HG03175 (cell line): Measurements from ENCODE around the gene AKAP8.
"Not testable (repeated sequence)": the region's sequence is repeated elsewhere in the genome, so short reads cannot be mapped to it uniquely, and the experiment has no call there.

Experiments
- ATAC-seq: cut with Tn5 transposase; IDR thresholded peaks from one replicate; pipeline ENCODE4 v1.9.1; 2021; ENCODE audit warnings: mild to moderate bottlenecking, moderate library complexity; ENCODE audit not compliant: unreplicated experiment

Gene AKAP8

DNA sequence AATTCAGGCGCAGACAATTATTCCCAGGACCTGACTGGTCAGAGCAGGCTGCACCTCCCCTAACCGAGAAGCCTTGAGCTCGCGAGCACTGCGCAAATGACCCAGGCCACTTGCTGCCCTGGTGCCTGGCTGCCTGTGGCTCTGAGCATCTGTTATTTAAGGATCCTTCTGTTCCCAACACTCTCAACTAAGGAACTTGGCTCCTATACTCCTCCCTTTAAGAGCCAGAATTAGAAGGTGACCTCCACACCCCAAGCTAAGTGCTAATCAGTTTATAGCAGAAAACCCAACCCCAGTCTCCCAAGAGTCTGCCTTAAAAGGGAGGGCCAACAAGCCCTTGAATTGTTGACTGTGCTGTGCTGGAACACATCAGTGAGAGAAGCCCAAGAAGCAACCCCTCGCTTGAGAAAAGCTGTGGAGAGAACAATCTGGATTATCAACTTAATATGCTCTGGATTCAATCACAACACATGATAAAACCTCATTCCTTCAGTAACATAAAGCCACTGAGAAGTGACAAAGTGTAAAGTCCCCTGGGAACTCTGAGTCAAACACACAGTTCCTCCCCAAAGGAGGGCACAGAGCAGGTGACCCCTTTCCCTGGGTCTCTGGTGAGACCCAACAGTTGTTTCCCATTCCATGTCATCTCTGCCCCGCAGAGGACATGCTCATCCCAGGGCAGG is 24.7 kb upstream of the AKAP8 start:
- ATAC-seq = no peak

DNA sequence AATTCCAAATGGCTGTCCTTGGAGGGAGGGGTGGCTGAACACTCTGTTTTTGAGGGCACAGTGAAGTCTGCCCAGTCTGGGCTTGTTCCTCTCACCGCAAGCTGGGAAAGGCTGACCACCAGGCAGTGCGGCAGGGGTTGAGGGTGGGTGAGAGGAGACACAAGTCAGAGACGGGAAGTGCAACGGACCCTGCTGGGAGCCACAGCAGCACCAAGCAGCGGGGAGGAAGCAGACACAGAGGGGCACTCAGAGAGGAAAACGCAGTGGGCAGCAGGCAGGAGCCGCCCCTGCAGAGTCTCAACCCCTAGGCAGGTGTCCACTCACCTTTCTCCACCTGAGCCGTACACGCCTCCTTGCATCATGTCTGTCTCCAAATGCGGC is 23.6 kb upstream of the AKAP8 start:
- no peak for ATAC-seq

DNA sequence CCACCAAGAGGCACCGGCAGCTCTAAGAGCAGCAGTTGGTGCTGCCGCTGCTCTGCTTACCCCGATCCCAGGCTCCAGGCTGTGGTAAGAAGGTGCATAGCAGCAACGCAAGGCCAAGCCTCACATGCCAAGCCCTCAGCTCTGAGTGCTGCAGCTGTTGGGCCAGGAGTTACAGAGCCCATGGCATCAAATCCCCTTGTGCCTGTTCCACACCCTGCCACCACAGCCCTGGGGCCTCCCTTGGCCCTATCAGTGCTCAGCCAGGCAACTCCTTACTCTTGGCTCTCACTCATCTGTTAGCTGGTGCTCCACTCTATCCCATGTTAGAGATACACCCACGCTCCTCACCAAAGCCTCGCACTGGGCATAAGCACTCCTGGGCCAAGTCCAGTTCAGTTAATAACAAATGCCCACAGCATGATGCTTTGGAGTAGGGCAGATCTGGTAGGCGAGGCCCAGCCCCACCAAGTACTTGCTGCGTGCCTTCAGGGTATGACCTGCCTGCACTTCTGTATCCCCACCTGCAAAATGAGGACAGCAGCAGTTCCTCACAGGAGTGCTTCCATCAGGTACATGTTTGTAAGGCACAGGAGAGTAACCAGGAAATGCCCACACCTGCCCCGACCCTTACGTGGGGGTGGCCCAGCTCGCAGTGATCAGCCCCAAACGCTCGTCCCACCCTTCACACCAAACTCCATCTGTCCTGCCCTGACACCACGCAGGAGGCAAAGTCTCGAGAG is 23.0 kb upstream of the AKAP8 start:
- no peak for ATAC-seq

DNA sequence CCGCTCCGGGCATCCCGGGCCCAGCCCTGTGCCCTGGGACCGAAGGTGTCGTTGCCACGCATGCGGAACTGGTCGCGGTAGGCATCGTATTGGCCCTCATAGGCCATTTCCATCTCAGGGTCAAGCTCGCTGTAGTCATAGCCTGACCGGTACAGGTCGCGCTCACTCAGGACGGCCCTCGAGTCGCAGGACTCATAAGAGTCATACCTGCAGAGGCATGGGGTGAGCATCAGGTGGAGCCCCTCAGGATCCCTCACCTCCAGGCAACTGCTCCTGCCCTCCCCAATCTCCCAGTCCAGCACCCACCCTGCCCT is 21.8 kb upstream of the AKAP8 start:
- ATAC-seq = no peak

DNA sequence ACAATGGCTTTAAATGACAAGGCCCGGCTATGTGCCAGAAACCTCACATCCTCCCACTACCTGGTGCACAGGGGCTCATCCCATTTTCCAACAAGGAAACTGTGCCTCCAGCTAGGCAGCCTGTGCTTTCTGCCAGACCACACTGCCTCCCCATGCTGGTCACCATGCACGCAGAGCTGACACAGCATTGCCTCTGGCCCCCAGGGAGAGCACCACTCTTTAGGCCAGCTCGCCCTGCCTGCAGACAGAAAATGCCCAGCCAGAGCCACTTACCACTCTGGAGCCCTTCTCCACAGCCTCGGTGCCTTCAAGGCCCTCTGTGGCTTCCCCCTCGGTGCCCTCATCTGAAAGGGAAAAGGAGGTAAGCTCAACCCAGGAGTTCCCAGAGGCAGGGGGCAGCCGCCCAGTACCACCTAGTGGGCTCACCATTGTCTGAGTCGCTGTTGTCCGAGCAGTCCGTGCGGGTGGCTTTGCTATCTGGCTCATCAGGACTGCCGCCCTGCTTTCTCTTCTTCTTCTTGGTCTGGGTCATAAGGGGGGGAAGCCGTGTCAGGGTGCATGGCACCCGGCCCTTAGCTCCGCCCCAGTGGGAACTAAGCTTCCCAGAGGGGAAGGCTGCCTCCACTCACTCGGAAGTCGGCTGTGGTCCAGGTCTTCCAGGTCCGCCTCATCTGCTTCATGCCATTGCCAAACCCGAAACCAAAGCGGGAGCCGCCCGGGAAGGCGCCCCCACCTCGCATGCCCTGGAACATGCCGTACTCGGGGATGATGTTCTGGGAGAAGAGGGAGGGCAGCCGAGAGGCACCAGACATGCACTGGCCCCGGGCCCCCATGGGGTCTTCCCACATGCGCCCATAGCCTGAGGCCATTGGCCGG is 21.2 kb upstream of the AKAP8 start:
- no peak for ATAC-seq

DNA sequence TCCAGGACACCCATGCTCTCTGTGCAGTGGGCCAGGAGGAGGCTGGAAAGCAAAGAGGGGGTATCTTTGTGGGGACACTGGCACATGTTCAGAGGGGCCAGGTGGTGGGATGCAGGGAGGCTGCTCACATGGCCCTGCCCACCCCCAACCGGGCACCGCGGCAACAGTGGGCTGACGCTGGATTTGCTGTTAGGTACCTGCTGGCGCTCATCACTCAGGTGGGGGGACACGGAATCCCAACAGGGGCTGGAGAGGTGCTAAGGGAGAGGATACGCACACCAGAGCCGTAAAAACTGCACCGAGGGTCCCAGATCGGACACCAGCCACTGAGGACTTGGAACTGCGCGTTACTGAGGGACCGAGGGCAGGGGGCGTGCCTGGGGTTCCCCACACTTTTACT is 20.0 kb upstream of the AKAP8 start:
- ATAC-seq = no peak

DNA sequence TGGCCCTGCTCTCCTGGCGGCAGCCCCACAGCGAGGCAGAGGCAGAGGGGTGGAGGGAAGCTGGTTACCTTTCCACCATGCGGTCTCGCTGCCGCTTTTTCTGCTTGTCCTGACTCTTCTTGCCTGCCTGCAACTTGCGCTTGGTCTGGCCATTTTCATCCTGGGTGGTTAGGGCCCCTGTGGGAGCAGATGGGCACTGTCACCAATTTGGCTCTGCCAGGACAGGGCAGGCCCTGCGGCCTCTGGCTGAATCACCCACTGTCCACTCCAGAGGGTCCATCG is 19.6 kb upstream of the AKAP8 start:
- no peak for ATAC-seq

DNA sequence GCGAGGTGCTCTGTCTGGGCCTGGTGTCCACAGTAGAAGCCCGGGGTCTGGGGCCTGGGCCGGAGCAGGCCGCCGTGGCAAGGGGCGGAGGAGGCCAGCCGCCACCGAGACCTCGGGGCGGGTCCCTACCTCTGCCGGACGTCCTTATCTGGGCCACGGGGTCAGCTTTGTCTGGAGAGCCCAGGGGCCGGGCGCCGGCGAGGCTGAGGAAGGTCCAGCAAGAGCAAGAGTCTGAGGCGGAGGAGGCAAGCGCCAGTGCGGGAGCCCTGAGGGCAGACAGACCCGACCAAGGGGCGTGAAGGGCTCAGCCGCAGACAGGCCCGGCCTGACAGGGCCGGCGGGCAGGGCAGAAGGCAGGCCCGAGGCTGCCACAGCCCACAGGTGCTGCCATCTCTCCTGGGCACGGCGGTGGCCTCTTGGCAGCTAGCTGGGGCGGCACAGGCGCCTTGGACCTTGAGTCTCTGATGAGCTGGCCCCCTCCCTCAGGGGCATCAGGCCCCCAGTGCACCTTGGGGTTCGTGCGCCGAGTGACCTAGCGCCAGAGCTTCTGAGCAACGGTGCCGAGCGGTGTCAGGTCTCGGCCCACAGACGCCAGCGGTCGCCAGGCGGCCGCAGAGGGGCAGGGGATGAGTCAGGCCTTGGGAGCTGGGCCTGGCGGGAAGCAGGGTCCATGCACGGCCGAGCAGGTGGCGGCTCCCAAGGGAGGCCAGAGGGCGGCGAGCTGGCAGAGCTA is 19.1 kb upstream of the AKAP8 start:
- no peak for ATAC-seq

DNA sequence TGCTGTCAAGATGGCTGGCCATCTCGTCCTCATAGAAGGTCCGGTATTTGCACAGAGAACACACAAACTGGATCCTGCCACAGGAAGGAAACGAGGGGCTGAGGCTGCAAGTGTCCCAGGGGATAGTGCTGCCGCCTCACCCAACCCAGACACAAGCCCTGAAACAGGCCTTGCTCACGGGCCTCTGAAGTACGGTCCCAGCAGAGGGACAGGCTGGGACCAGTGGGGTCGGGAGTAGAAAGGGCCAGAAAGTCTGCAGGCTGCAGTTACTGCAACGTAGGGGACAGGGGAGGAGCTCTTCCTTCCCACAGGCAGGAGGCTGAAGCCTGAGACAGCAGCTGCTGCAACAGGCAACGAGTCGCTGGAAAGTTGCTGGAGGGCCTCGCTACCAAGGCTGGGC is 18.2 kb upstream of the AKAP8 start:
- ATAC-seq = no peak

DNA sequence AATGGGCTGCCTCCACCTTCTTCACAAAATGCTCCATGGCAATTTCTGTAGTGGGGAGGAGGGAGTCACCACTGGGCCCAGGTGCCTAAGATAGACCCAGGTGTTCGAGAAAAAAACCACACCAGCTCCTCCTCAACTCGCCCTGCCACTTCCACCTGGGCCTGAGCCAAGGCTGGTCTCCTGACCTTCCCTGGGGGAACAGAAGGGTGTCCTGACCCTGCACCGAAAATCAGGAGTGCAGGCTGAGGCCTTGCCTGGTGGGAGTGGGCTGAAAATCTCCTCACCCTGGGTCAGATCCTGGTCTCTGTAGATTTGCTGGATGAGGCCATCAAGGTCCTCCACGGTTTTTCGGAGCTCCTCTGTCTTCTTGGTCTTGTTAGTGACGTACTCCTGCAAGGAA is 17.6 kb upstream of the AKAP8 start:
- ATAC-seq = no peak

DNA sequence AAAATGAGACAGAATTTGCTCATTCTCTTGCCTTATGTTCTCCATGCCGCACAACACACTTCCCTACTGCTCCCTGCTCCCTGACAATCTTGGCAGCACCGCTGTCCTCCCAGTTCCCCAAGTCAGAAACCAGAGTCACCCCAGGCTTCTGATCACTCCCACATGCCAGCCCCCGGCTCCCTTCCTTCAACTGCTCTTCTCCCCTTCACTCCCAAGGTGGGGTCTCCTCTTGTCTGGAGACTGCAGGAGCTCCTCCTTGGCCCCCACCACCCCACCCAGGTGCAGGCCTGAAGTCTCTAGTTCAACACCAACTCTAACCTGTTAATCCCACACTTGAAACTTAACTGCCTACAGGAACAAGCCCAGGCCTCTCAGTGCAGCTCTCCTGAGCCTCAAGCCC is 16.8 kb upstream of the AKAP8 start:
- ATAC-seq = no peak

DNA sequence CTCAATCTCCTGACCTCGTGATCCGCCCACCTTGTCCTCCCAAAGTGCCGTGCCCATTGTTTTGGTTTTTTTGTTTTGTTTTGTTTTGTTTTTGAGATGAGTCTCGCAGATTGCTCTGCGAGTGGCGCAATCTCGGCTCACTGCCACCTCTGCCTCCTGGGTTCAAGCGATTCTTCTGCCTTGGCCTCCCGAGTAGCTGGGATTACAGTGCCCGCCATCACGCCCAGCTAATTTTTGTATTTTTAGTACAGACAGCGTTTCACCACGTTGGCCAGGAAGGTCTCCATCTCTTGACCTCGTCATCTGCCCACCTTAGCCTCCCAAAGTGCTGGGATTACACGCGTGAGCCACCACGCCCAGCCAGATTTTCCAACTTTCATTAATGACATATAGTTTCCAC is 15.7 kb upstream of the AKAP8 start:
- not testable (repeated sequence) for ATAC-seq

DNA sequence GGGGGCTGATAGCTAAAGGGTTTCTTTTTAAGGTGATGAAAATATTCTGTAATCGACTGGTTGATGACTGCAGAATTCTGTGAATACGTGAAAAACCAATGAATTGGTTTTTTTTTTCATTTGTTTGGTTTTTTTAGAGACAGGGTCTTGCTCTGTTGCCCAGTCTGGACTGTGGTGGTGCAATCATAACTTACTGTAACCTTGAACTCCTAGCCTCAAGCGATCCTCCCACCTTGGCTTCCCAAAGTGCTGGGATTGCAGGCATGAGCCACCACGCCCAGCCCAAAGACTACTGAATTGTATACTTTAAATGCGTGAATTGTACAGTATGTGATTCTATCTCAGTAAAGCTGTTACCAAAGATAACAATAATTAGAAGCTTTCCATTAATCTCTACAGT is 14.8 kb upstream of the AKAP8 start:
- ATAC-seq = no peak

DNA sequence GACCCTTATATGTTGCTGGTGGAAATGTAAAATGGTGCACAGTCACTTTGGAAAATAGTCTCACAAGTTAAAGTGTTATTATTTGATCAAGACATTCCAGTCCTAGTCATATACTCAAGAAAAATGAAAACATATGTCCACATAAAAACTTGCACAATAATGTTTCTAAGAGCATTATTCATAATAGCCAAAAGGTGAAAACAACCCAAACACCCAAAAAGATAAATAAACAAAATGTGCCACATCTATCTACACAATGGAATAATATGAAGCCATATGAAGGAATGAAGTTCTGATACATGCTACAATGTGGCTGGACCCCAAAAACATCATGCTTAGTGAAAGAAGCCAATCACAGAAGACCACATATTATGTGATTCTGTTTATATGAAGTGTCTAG is 14.4 kb upstream of the AKAP8 start:
- no peak for ATAC-seq

DNA sequence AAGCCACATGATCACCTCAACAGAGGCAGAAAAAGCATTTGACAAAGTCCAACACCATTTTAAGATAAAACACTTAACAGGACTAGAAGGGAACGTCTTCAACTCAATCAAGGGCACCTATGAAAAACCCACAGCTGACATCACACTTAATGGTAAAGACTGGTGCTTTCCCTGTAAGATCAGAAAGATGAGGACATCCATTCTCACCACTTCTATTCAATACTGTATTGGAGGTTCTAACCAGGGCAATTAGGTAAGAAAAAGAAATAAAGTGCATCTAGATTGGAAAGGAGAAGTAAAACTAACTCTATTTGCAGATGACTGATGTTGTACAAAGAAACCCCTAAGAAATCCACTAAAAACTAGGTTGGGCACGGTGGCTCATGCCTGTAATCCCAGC is 11.2 kb upstream of the AKAP8 start:
- ATAC-seq = no peak

DNA sequence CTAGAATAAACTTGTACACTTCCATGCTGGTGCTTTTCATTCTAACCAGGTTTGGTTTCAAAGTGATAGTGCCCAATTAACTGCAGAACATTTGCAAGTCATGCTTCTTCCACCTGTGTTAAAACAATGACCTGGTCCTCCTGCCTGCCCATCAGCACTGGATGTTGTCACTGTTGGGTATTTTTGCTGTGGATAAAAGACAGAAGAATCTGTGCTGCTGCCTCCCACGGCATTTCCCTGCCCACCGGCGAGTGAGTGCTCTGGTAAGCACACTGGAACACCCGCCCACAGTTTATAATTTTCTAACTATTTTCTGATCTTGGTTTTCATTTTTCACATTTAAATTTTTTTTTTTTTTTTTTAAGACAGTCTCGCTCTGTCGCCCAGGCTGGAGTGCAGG is 2.3 kb upstream of the AKAP8 start:
- ATAC-seq = no peak

DNA sequence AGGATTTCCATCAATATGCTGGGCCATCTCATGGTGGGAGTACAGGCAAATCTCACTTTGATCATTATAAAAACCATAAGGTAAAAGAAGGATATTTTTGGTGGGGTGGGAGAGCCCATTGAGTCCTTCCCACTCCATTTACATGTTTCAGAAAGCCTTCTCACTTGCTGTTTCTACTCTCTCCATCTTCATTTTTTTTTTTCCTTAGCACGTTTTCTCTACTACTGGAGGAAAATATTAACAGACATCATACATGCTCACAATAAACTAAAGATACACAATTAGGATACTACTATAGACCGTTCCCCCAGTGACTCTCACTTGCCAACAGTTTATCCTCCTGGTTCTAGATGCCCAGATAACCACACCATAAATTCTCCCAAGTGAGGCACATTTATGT is 1.8 kb upstream of the AKAP8 start:
- no peak for ATAC-seq

DNA sequence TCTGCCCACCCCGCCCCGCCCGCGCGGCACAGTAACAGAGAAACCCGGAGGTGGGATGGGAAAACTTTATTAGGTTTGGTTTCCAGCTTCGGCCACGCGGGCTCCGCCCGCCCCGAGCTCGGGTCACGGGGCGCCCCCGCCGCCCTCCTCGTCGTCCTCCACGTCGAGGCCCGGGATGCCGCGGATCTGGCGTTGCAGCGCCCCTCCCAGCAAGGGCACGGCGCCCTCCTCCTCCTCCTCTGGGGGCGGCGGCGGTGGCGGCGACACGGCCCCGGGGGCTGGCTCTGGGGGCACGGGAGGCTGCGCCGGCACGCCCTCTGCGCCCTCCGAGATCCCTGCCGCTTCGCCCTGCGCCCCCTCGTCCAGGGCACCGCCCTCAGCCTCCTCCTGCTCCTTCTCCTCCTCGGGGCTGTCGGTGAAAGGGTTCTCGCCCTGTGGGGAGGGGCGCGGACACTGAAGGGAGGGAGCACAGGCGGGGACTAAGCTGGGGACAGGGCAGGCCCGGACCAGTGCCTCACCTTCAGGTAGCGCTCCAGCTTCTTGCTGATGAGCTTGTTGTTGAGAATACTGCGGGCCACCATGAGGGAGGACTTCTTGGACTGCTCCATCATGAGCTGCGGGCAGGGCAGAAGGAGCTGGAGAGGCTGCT is 536 bp upstream of the AKAP8 start:
- ATAC-seq = peak; percentile 20

DNA sequence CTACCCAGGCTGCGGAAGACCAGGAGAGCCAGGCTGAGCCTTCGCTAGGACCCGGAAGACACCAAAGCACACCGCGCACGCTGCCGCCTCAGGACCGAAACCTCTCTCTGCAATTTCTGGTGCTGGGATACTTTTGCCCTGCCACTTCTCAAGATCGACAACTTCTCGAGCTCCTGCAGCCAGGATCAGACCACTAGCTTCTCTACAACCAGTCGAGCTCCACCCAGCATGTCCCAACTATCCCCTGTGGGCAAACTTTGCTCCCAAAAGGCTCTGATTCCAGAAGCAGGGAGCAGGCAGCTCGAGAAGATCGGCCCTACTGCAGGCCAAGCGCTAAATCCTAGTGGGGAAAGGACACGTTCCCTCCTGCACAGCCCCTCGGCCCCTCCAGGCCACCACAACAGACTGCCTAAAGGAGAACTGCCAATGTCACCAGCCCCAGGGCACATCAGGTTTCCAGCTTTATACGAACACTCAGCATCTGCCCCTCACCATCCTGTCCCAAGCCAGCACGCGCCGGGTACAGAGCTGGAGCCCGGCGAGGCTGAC is 979 bp downstream of the AKAP8 start:
- ATAC-seq = no peak

DNA sequence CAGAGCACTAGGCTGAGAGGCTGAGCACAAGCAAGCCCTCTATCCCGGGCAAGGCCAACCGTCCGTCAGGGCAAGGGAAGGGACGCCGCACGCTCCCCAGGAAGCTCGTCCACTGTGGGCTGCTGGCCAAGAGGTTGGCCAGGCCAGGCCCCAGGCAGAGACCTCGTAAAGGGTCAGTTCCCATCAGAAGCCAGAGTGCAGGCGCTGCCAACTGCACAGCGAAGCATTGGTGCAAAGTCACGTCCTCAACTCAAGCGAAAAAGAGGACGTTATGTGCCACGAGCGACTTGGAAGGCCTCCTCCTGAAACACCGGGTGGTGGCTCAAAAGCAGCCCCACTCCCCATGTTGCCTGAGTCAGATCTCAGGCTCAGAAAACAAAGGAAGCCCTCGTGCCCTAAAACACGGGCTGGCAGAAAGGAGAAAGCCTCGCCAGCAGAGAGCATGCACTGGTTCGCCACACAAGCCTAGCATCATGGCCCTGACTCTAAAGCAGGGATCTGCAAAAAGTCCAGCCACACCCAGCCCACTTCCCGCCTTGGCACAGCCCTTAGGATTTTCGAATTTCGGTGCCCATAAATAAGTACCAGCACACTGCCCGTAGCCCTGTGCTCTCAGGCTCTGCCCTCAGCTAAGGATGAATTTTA is 4.7 kb downstream of the AKAP8 start:
- no peak for ATAC-seq
